Tibial nerve (tissue), 4 donors: Measurements from ENCODE around the gene CKAP2L. TPM values are rescaled to one million over a fixed set of nuclear protein-coding genes. Genes with fewer than 3 reads are reported as not detected.

ENCODE experiments used
- DNase-seq, 2 donors: peaks; one replicate each; pipeline ENCODE4 v3.0.0-alpha.2; 2019; ENCODE audit warnings: low spot score in 2 of 2
- H3K27ac ChIP-seq, 4 donors: fragments of 200-600 bp; sonication (generic) in 3 of 4; one replicate each; pipeline ENCODE4 v1.5.1; 2017 to 2019; ENCODE audit warnings: mild to moderate bottlenecking in 1 of 4
- H3K27me3 ChIP-seq, 2 donors: fragments of 200-600 bp; sonication (generic) in 1 of 2; one replicate each; pipeline versions ENCODE4 v1.5.1 to v1.6.0; 2017 to 2019
- H3K36me3 ChIP-seq, 3 donors: fragments of 200-600 bp; sonication (generic); one replicate each; pipeline ENCODE4 v1.5.1; 2018 to 2019
- H3K4me1 ChIP-seq, 4 donors: fragments of 200-600 bp; sonication (generic) in 3 of 4; one replicate each; pipeline ENCODE4 v1.5.1; 2017 to 2019
- H3K4me3 ChIP-seq, 4 donors: fragments of 200-600 bp; sonication (generic) in 3 of 4; one replicate each; pipeline ENCODE4 v1.5.1; 2017 to 2019; ENCODE audit warnings: mild to moderate bottlenecking in 1 of 4, moderate library complexity in 1 of 4
- H3K9me3 ChIP-seq, 4 donors: fragments of 200-600 bp; sonication (generic) in 3 of 4; one replicate each; pipeline ENCODE4 v1.5.1; 2017 to 2019
- CTCF ChIP-seq, 5 experiments: fragments of 200-600 bp in 3 of 5; fragments of 450-650 bp in 2 of 5; sonication (generic) in 3 of 5; IDR thresholded peaks; one replicate each; pipeline ENCODE4 v1.5.1; 2016 to 2019; ENCODE audit warnings: antibody characterized with exemption in 5 of 5, mild to moderate bottlenecking in 3 of 5, moderate library complexity in 2 of 5
- EP300 ChIP-seq, 2 donors: sonication (generic); formaldehyde crosslinking; IDR thresholded peaks; one replicate each; pipeline ENCODE4 v1.6.1; 2017; ENCODE audit warnings: antibody characterized with exemption in 2 of 2, mild to moderate bottlenecking in 1 of 2
- POLR2A ChIP-seq, 2 donors: fragments of 450-650 bp; IDR thresholded peaks; one replicate each; pipeline ENCODE4 v1.6.1; 2017; ENCODE audit warnings: antibody characterized with exemption in 2 of 2, mild to moderate bottlenecking in 2 of 2, moderate library complexity in 2 of 2
- WGBS, 2 donors: methylation state at CpG; one replicate each; pipeline ENCODE4 v1.1.5; 2018; 5-methylcytosine and 5-hydroxymethylcytosine counted together
- total RNA-seq, 4 donors: library from RNA; depleted of rRNA; stranded (reverse); fragments of >200 nt; gene quantifications; one replicate each; pipeline ENCODE4 v1.1.0, GENCODE V29; 2016

The CKAP2L gene
- total RNA-seq, 4 donors from 2014 or later: not detected

- H3K4me3 ChIP-seq: no peak overlapping the region
- TF ChIP-seq CTCF (IDR thresholded peaks at IDR 0.05) (peak; percentile 86 to 96 (median 93)), EP300 (IDR thresholded peaks at IDR 0.05) (peak in 1 of 2 donors; percentile 22), POLR2A (IDR thresholded peaks at IDR 0.05) (no peak)
- H3K36me3 ChIP-seq: no peaks in the 10 kb centered on the region
- no peaks in the 10 kb centered on the region for H3K27me3 ChIP-seq
- DNase-seq: peak; percentile 86 to 91
- H3K27ac ChIP-seq: no peak overlapping the region
- H3K9me3 ChIP-seq: no peaks in the 10 kb centered on the region
- peaks cover 0 to 7% (median 0%) of the 10 kb centered on the region in 4 donors for H3K4me1 ChIP-seq
- 23 to 27% methylated on average over 16 to 19 of the region's 19 CpGs for WGBS, 2 donors
Measured at GRCh38 chr2:112726487-112727190, 37.8 kb downstream of the CKAP2L start.

- Histone ChIP-seq H3K9me3 (no peaks in the 10 kb centered on the region), H3K36me3 (no peaks in the 10 kb centered on the region), H3K27me3 (no peaks in the 10 kb centered on the region), H3K4me3 (no peak overlapping the region), H3K4me1 (peaks cover 0 to 7% (median 0%) of the 10 kb centered on the region in 4 donors), H3K27ac (no peak overlapping the region)
- no peak for DNase-seq
- WGBS, 2 donors: 78 to 86% methylated on average over 8 to 15 of the region's 15 CpGs
- no peak for TF ChIP-seq POLR2A (IDR thresholded peaks at IDR 0.05)
- TF ChIP-seq CTCF (IDR thresholded peaks at IDR 0.05): no peak
- no peak for TF ChIP-seq EP300 (IDR thresholded peaks at IDR 0.05)
Measured at GRCh38 chr2:112725545-112726457, 38.6 kb downstream of the CKAP2L start.

GRCh38 chr2:112724591-112725525 is 39.6 kb downstream of the CKAP2L start:
- Histone ChIP-seq H3K36me3 (no peaks in the 10 kb centered on the region), H3K4me3 (no peak overlapping the region), H3K27me3 (no peaks in the 10 kb centered on the region), H3K4me1 (peaks cover 0 to 7% (median 0%) of the 10 kb centered on the region in 4 donors), H3K9me3 (no peaks in the 10 kb centered on the region), H3K27ac (no peak overlapping the region)
- TF ChIP-seq CTCF (IDR thresholded peaks at IDR 0.05): no peak
- no peak for TF ChIP-seq POLR2A (IDR thresholded peaks at IDR 0.05)
- TF ChIP-seq EP300 (IDR thresholded peaks at IDR 0.05): no peak
- 78 to 79% methylated on average over 16 to 21 of the region's 21 CpGs for WGBS, 2 donors
- no peak for DNase-seq

GRCh38 chr2:112723995-112724394 is 40.4 kb downstream of the CKAP2L start:
- H3K27me3 ChIP-seq: no peaks in the 10 kb centered on the region
- no peaks in the 10 kb centered on the region for H3K9me3 ChIP-seq
- H3K36me3 ChIP-seq: no peaks in the 10 kb centered on the region
- H3K4me3 ChIP-seq: no peak overlapping the region
- TF ChIP-seq CTCF (IDR thresholded peaks at IDR 0.05) (no peak), EP300 (IDR thresholded peaks at IDR 0.05) (no peak), POLR2A (IDR thresholded peaks at IDR 0.05) (no peak)
- no peak for DNase-seq
- WGBS, 2 donors: 85 to 97% methylated on average over 8 of the region's 8 CpGs
- H3K27ac ChIP-seq: no peak overlapping the region
- H3K4me1 ChIP-seq: peaks cover 0 to 7% (median 0%) of the 10 kb centered on the region in 4 donors
